Amygdala (tissue), 56 donors: ENCODE measurements around the gene CEP78.

ENCODE experiments used
- DNase-seq, 56 donors: peaks; one replicate each; lab custom pipeline; 2025; lab: John Stamatoyannopoulos, UW

CEP78 gene

DNA sequence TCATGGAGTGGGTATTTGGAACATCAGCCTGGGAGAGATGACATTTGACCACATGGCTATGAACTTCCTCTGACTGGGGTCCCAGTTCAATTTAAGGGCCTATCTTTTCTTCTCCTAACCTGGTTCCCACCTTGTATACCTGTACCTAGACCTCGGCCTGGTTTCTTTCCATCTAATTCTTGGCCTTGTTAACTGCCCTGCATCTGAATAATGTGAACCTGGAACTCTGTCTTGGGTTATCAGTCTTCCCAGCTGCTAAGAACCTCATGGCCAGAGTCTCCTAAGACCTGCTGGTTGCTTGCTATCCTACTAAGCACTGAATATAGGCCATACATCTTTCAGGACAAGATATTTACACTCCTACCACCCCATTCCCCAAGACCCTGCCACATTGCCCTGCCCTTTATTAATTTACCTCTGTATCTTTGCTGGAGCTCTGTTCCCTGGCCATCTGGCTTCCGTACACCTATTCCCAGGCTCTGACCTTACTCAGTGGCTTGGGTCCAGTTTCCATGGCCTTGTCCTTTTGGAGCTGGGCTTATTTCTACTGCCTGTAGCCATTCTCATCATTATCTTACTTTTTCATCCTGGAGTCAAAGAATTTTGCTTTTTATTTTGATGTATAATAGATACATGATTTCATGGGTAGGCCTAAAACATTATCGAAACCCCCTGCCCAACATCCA, 67.6 kb downstream of the CEP78 start:
- DNase-seq: no peak

DNA sequence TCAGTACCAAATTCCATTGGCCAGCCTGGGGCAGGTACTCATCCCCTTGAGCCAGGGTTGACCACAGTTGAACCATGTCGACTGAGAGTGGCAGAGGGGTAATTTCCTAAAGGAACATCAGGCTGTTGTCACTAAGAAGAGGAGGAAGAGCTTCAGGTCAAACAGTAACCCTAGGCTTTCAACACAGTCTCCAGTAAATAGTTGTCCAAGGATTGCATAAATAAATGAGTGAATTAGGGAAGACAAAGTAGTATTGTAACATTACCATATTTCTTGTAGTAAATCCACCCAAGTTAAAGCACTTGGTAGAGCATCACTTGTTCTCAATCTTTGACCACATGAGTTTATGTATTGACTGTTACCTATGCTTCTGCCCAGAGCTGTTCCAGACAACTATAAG, 68.5 kb downstream of the CEP78 start:
- DNase-seq: no peak

DNA sequence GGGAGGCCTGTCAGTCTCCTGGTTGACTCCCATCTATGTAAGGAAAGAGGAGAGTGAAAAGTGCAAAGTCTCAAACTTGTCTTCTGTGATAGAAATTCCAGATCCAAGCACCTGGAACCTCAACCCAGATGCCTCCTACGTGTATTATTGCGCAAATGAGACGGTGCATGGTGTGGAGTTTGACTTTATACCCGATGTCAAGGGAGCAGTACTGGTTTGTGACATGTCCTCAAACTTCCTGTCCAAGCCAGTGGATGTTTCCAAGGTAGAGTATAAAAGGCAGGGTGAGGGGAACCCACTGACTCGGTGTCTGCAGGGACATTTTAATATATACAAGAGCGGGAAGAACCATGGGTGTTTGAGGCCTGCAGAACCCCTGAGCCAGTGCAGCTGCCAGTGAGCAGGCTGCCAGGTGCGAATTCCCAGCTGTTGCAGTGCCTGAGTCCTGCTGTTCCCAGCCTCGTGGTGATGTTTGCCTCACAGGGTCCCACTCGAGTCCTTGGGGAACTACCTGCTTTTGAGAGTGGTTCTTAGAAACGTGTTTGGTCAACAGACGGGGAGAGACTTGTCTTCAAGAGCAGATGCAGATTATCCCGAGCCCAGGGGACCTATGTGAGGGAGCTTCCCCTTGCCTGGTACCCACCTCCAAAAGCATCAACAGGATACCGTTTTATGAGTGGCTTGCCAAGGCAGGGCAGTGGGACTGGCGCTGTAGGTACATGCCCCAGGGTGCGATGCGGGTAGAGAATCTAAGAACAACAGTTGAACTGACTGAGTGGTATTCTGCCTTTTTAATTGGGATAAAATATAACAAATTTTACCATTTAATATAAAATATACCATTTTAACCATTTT, 70.6 kb downstream of the CEP78 start:
- DNase-seq: no peak

DNA sequence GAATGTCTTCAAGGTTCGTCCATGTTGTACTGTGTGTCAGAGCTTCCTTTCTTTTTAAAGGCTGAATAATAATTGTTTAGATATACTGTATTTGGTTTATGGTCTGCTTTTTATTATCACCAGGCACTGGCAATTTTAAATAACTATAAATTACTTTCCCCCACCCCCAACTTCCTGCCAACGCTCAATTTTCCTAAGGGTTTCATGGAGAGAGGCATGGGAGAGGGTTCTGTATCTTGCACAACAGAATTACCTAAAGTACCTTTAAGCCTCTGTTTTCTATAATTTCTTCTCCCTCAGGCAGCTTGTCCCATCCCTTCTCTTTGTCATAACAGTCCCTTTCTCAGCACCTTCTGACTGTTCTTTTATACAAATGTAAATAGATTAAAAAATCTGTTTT, 71.5 kb downstream of the CEP78 start:
- DNase-seq: no peak

DNA sequence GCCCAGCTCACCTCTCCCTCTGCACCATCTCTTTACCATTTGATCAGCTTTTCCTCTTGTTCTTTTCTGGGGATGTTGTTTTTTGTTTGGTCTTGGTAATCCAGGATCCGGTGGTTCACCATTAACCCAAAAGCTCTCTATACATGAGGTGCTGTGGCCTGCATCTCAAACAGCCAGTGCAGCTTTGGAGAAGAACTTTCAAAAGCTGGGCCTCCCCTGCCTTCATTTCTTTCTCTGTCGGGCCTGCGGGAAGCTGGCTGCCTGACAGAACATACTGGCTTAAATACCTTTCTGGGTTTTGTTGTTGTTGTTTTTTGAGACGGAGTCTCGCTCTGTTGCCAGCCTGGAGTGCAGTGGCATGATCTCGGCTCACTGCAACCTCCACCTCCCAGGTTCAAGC, 73.2 kb downstream of the CEP78 start:
- DNase-seq: no peak

DNA sequence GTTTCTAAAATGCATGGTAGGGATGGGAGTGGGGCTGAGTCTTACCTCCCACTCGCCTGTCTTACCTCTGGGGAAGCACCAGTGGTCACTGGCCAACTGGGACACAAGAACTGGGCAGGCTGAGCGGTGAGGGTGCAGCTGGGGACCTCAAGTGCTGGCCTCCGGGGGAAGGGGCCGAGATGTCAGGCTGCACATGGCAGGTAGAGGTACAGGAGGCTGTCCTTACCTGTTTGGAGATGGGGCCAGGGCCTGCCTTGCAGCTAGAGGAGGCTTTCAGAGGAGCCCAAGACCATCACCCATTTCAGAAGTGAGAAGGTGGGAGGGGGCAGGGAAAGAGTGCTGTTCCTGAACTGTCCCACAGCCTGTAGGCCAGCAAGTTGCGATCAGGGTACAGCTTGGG, 75.2 kb downstream of the CEP78 start:
- DNase-seq: no peak

DNA sequence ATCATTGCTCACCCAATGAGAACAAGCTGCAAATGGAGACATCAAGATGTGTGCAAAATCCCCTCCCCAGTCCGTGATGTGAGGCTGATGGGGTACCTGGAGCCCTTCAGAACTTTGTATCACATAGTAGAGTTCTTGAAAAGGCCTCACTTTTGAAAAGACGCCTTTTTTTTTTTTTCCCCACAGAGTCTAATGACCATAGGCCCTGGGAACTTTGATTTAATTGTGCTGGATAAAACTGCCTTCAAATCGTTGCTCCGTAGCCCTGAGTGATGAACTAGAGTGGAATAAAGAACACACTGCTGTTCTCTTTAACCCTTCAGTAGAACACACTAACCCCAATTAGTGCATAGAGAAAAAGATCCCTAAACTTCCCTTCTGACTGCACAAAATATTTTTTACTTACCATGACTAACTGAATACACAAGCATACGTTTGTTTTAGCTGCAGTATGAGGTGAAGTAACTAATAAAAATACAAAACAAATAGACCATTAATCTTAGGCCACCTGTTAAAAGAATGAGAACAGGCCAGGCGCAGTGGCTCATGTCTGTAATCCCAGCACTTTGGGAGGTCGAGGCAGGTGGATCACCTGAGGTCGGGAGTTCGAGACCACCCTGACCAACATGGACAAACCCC, 76.1 kb downstream of the CEP78 start:
- DNase-seq: no peak

DNA sequence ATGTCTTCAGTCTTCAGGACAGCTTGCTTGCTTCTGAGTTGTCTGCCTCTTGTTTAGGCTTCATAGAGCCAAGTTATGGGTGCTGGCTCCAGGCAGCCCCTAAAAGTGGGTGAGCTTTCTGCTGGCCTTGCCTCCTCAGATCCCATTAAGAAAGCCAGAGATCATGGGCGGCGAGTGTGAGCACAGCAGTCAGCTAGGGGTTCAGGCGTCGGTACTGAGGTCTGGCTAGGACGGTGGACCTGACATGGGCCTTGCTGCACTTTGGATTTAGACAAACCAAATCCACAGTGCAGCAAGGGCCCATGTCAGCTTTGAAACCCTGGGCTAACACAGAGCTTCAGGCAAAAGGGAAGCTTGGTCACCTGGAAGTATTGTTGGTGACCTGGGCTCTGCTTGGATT, 78.7 kb downstream of the CEP78 start:
- no peak for DNase-seq

DNA sequence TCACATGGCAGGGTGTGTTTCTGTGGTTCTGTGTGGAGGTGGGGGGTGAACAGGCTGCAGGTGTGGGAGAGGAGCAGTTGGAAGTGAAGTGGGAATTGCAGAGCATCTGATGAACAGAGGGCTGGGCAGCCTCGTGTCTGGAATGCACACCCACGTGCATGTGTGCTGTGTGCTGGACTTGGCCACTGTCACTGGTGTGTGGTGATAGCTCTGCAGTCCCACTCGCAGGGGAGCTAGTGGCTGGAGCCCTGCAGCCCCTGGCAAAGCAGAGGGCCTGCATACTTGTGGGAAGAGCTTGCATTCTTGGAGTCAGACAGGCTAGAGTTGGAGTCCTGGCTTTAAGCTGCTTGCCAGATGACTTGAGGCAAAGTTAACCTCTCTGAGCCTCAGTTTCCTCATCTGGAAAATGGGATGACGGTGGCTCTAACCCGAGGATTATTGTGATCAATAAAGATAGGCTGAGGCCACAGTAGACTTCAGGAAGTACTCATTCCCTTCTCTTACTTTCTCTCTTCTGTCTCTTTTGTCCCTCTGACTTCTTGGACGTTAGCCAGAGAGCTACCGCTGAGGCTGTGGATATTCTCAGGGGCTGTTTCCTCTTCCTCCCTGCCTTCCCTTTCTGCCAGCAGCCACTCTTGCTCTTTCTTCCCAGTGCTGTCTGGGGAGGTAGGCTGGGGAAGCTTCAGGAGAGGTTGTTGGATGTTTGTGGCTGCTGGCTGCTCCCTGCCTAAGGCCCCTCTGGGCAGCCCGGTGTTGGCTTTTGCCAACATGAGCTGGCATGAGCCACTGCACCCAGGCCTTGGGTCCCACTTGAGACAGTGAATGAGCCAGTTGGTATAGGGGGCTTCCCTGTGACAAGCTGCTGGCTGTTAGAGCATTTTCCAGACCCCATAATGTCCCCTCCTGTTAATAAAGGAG, 79.3 kb downstream of the CEP78 start:
- DNase-seq: peak in 3 of 56 donors; percentile 9 to 18 (median 16)

DNA sequence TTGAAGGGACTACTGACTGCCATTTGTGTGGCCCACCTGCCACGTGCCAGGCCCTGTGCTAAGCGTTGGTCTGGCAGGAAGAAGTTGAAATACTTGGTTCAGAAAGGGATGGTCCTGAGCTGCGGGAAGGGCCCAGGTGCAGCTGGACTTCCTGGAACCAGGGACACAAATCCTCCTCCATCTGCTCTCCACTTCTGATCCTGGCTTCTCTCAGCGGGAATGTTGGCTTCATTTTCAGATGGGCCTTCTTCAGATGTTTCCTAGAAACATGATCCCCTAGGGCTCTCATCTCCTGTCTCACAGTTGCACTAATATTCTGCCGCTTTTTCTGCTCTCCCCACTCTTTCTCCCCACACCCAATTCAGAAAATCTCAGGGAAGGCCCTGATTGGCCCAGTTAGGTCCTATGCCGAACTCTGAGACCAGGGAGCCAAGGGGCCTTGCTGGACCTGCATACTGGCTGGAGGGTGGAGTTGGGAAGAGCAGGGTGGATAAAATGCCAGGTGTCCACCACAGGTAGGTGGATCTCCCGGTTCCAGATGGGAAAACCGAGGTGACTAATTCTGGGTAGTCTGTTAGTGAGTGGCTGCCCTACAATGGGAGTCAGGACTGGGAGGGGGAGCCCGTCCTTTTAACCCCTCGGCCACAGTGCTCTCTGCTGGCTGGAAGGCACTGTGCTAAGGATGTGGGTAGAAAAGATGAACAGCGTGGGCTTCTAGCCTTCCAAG, 80.5 kb downstream of the CEP78 start:
- no peak for DNase-seq

DNA sequence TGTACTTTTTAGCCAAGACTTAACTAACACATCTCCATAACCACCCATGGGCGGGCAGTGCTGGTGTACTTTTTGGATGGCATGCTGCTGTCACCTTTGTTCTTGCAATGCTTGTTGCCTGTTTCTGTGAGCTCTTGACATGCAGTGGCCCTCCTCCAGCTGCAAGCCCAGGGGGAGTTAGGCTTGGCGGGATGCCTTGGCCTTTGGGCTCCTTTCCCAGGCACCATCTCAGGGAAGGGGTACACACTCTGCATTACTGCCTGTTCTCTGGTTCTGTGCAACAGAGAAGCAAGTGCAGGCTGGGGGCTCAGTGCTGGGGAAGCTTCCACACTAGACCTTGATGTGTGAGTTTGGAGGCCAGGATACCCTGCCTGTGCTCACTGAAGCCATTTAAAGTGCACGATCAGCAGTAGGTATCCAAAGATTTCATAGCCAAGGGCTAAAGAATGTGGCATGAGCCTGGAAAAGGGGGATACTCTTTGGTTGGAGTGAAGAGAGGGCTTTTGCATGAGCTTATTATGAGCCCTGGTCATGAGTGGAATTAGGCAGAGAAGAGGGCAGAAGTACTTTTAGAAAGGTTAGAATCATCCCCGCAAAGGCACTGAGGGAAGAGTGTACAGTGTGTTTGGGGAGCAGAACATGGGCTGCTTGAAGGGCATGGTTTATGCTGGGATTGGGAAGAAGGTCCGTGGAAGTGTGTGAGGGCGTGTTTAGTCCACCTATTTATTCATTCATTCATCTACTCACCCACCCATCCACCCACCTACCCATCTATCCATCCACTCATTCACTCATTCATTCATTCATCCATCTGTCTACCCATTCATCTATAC, 83.5 kb downstream of the CEP78 start:
- DNase-seq: peak in 39 of 56 donors; percentile 10 to 68 (median 33)

DNA sequence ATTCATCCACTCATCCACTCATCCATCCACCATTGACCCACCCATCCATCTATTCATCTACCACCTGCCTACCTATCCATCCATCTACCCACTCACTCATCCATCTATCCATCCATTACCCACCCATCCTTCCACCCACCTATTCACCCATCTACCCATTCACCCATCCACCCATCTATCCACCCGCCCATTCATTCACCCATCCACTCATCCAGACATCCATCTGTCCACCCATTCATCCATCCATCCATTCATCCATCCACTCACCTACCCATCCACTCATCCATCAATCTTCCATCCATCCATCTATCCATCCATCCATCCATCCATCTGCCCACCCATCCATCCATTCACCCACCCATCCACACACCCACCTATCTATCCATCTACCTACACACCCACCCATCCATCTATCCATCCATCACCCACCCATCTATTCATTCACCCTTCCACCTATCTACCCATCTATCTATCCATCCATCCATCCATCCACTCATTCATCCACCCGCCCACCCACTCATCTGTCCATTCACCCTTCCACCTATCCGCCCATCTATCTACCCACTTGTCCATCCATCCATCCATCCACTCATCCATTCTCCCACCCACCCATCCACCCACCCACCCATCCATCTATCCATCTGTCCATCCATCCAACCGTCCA, 84.3 kb downstream of the CEP78 start:
- no peak for DNase-seq

DNA sequence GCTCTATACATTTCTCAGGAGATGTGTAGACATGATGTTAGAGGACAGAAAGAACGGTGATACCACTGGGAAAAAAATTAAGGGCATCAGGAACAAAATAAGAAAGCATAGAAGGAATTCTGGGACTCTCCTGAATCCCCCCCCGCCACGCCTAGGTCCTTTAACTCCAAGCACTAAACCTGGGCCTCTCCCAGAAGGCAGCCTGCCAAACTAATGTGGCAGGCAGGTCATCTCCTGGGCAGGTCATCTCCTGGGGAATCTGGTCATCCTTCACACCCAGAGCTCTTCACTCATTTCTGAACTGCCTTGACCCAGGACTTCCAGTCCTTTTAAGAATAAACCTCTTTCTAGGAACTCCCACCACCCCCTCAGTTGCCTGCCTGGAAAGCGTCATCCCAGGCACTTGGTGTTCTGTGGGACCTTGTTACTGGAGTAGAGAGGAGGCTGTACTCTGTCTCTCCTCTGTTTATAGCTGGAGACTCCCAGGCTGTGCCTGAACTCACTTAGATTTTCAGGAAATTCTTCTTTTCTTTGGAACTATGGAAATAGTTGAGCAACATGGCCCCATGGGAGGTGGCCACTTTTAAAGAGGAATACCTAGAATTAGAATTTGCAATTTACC, 85.1 kb downstream of the CEP78 start:
- no peak for DNase-seq

DNA sequence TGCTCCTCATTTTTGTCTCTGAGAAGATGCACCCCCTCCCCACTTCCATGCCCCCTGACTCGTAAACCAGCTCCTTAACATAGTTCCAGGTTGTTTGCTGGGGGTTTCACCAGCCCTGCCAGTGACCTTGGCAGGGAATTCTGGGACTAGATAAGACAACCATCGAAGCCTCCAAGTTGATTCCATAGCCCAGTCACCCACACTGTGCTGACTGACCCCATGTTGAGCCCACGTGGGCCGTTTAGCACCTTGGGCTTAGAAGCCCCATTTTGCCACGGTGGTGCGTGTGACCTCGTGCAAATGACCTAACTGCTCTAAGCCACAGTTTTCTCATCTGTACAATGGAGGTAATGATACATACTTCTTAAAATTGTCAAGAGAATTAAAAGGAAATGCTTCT, 85.6 kb downstream of the CEP78 start:
- no peak for DNase-seq

DNA sequence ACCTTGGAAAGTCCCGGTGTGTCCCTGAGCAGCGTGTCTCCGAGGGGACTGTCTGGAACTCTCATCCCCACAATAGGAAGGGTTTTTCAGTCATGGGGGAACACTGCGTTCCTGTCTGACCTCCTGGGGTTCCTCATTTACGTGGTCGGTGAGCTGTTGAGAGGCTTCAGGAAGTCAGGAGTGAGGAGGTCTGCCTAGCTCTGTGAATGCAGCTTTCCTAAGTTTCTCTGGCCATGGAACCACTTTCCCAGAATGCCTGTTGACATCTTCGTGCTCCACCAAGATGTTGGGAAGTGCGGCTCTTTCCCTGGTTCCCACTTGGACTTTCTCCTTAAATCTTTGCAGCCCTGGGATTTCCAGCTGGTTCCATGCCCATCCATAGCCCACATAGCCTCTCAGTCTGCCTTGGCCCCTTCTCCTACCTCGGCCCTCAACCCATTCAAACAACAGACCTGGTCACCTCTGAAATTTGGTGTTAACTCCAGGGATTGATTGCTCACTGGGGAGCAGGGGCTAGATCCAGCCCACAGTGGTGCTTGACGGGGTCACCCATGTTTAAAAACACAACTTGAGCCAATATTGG, 88.3 kb downstream of the CEP78 start:
- no peak for DNase-seq

DNA sequence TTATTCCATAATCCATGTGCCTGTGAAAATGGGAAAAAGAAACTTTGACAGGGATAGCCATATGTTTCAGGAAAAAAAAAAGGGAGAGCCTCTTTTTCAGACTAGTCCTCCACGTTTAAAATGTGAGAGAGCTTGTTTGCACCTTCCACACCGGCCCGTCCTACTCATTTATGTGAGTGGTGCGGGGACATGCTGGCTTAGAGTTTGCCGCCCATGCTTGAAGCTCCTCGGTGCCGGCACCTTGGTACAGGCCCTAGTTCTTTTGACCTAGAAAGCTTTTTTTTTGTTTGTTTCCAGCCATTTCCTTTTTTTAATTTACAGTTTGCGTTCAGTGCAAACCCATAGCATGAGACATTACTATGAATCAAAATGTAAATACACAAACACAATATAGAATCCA, 88.8 kb downstream of the CEP78 start:
- DNase-seq: no peak

DNA sequence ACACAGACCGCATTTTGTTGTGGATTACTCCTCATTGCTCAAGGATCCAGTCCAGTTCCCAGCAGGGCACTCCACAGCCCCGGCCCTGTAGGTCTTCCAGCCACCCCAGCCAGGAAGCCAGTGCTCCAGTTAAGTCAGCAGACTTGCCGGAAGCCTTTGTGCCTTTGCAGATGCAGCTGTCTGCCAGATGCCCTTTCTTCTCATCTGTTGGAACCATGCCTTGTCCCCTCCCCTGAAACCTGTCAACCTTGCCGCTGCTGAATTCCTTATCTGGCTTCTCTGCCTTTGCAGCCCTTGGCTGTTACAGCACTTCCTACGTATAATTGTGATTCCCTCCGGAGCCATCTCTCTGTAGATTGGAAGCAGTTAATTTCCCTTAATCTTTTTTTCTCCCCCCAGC, 89.5 kb downstream of the CEP78 start:
- peak in 33 of 56 donors; percentile 7 to 59 (median 39) for DNase-seq
